Small intestine (tissue), 7 donors: ENCODE measurements around the gene KRT1. TPM values are rescaled to one million over a fixed set of nuclear protein-coding genes. Genes with fewer than 3 reads are reported as not detected.

Experiments
- DNase-seq, 2 donors: peaks; one replicate each; pipeline versions ENCODE4 v3.0.0 to v3.0.0-alpha.2; 2013
- FAIRE-seq: peaks from 2 replicates; lab custom pipeline; 2012; peaks lifted over from hg19 to GRCh38; lab: Jason Lieb, UNC
- H3K27ac ChIP-seq, 3 donors: one replicate each; pipeline ENCODE4 v1.5.1; 2013; ENCODE audit warnings: low read length in 2 of 3, mild to moderate bottlenecking in 2 of 3, control low read depth in 1 of 3, inconsistent platforms in 1 of 3, low read depth in 1 of 3, moderate library complexity in 1 of 3
- H3K27me3 ChIP-seq, 3 donors: one replicate each; pipeline ENCODE4 v1.6.1; 2013; ENCODE audit warnings: low read length in 3 of 3, inconsistent platforms in 1 of 3; ENCODE audit not compliant: control insufficient read depth in 3 of 3, insufficient read depth in 3 of 3
- H3K36me3 ChIP-seq, 3 donors: one replicate each; pipeline ENCODE4 v1.6.1; 2013; ENCODE audit warnings: low read length in 3 of 3, inconsistent platforms in 1 of 3, low read depth in 1 of 3, mild to moderate bottlenecking in 1 of 3, moderate library complexity in 1 of 3; ENCODE audit not compliant: control insufficient read depth in 3 of 3, insufficient read depth in 2 of 3
- H3K4me1 ChIP-seq, 3 donors: one replicate each; pipeline ENCODE4 v1.6.1; 2013; ENCODE audit warnings: low read length in 2 of 3, inconsistent platforms in 1 of 3, low read depth in 1 of 3, mild to moderate bottlenecking in 1 of 3, moderate library complexity in 1 of 3; ENCODE audit not compliant: control insufficient read depth in 3 of 3, insufficient read depth in 2 of 3
- H3K4me3 ChIP-seq, 3 donors: one replicate each; pipeline ENCODE4 v1.5.1; 2013; ENCODE audit warnings: low read length in 3 of 3, control low read depth in 1 of 3, inconsistent platforms in 1 of 3, low read depth in 1 of 3, mild to moderate bottlenecking in 1 of 3, moderate library complexity in 1 of 3
- H3K9me3 ChIP-seq, 2 donors: one replicate each; pipeline ENCODE4 v1.6.1; 2013; ENCODE audit warnings: low read depth in 1 of 2, low read length in 1 of 2; ENCODE audit not compliant: control insufficient read depth in 2 of 2, insufficient read depth in 1 of 2
- WGBS, 3 donors: extraction: QIAGEN DNeasy Blood & Tissue Kit; methylation state at CpG; one replicate each; pipeline ENCODE4 v1.1.7; 2013; 5-methylcytosine and 5-hydroxymethylcytosine counted together
- polyA plus RNA-seq, 4 donors: library from polyadenylated mRNA; stranded (reverse) in 3 of 4; unstranded in 1 of 4; fragments of 200-250 nt in 3 of 4; fragments of 120-200 nt in 1 of 4; gene quantifications; one replicate each; pipeline versions ENCODE4 v1.2.1 to v1.2.3, GENCODE V29; 2013
- donor health status: healthy with polysubstance abuse.
- donor health status: control.
- donor health status: control.
- donor health status: Bipolar disorder and iron deficiency.
- donor health status: healthy.

The KRT1 gene
- polyA plus RNA-seq, 4 donors, result 0.50 TPM; not detected in 3

- peak overlapping the region; percentile 71 to 94 (median 86) for H3K27ac ChIP-seq
- no peak for FAIRE-seq
- peak; percentile 62 to 81 for DNase-seq
These were observed 35.0 kb downstream of the KRT1 start for GRCh38 chr12:52645120-52645761.

GRCh38 chr12:52644078-52644415 is 36.2 kb downstream of the KRT1 start:
- WGBS, 3 donors, result 90 to 94% (median 91%) methylated on average over 6 of the region's 6 CpGs
- no peaks in the 10 kb centered on the region for H3K36me3 ChIP-seq
- H3K4me3 ChIP-seq, result no peak overlapping the region
- DNase-seq, result no peak
- peaks cover 0 to 6% of the 10 kb centered on the region in 2 donors for H3K9me3 ChIP-seq
- FAIRE-seq, result no peak
- peaks cover 0 to 25% (median 4%) of the 10 kb centered on the region in 3 donors for H3K4me1 ChIP-seq
- H3K27me3 ChIP-seq, result no peaks in the 10 kb centered on the region
- H3K27ac ChIP-seq, result no peak overlapping the region

More at GRCh38 chr12:52645120-52645761, 35.0 kb downstream of the KRT1 start:
- no peaks in the 10 kb centered on the region for H3K36me3 ChIP-seq
- H3K4me1 ChIP-seq, result peaks cover 0 to 25% (median 4%) of the 10 kb centered on the region in 3 donors
- H3K4me3 ChIP-seq, result no peak overlapping the region
- H3K9me3 ChIP-seq, result peaks cover 0 to 6% of the 10 kb centered on the region in 2 donors
- no peaks in the 10 kb centered on the region for H3K27me3 ChIP-seq
- 67 to 76% (median 69%) methylated on average over 7 of the region's 7 CpGs for WGBS, 3 donors

- no peaks in the 10 kb centered on the region for H3K27me3 ChIP-seq
- no peak for DNase-seq
- H3K9me3 ChIP-seq, result peaks cover 0 to 6% of the 10 kb centered on the region in 2 donors
- H3K27ac ChIP-seq, result no peak overlapping the region
- H3K4me1 ChIP-seq, result peaks cover 0 to 25% (median 4%) of the 10 kb centered on the region in 3 donors
- no peaks in the 10 kb centered on the region for H3K36me3 ChIP-seq
- no peak overlapping the region for H3K4me3 ChIP-seq
- no peak for FAIRE-seq
- 77 to 89% (median 88%) methylated on average over 8 to 10 of the region's 10 CpGs for WGBS, 3 donors
These were observed 36.8 kb downstream of the KRT1 start for GRCh38 chr12:52643233-52644077.

GRCh38 chr12:52641468-52641867 is 38.7 kb downstream of the KRT1 start:
- Histone ChIP-seq H3K27me3 (no peaks in the 10 kb centered on the region), H3K27ac (no peak overlapping the region), H3K4me3 (no peak overlapping the region), H3K9me3 (peaks cover 0 to 6% of the 10 kb centered on the region in 2 donors), H3K36me3 (no peaks in the 10 kb centered on the region), H3K4me1 (peaks cover 0 to 16% (median 0%) of the 10 kb centered on the region in 3 donors)
- DNase-seq, result no peak
- WGBS, 3 donors, result 62 to 76% (median 74%) methylated on average over 4 of the region's 4 CpGs
- FAIRE-seq, result no peak

- DNase-seq, result no peak
These were observed 42.9 kb downstream of the KRT1 start for GRCh38 chr12:52637299-52637698.

GRCh38 chr12:52636592-52637258 is 43.5 kb downstream of the KRT1 start:
- no peaks in the 10 kb centered on the region for H3K9me3 ChIP-seq
- WGBS, 3 donors, result 34 to 54% (median 45%) methylated on average over 5 of the region's 5 CpGs
- H3K27ac ChIP-seq, result no peak overlapping the region
- no peak overlapping the region for H3K4me3 ChIP-seq
- no peaks in the 10 kb centered on the region for H3K27me3 ChIP-seq
- no peaks in the 10 kb centered on the region for H3K4me1 ChIP-seq
- FAIRE-seq, result no peak
- DNase-seq, result no peak
- no peaks in the 10 kb centered on the region for H3K36me3 ChIP-seq

More at GRCh38 chr12:52637299-52637698, 42.9 kb downstream of the KRT1 start:
- Histone ChIP-seq H3K27me3 (no peaks in the 10 kb centered on the region), H3K4me1 (no peaks in the 10 kb centered on the region), H3K9me3 (no peaks in the 10 kb centered on the region), H3K36me3 (no peaks in the 10 kb centered on the region), H3K4me3 (no peak overlapping the region), H3K27ac (no peak overlapping the region)
- 72 to 89% (median 81%) methylated on average over 4 of the region's 4 CpGs for WGBS, 3 donors
- no peak for FAIRE-seq

GRCh38 chr12:52636189-52636588 is 44.0 kb downstream of the KRT1 start:
- H3K9me3 ChIP-seq, result no peaks in the 10 kb centered on the region
- 39 to 67% (median 42%) methylated on average over 6 of the region's 6 CpGs for WGBS, 3 donors
- DNase-seq (no peak), FAIRE-seq (no peak)
- no peaks in the 10 kb centered on the region for H3K36me3 ChIP-seq
- no peak overlapping the region for H3K4me3 ChIP-seq
- H3K4me1 ChIP-seq, result no peaks in the 10 kb centered on the region
- H3K27ac ChIP-seq, result no peak overlapping the region
- no peaks in the 10 kb centered on the region for H3K27me3 ChIP-seq
